Endothelial cell of umbilical vein (primary cell): ENCODE results near the gene NDUFA11. TPM values are rescaled to one million over a fixed set of nuclear protein-coding genes. Genes with fewer than 3 reads are reported as not detected.

Source experiments
- BruUV-seq: library from RNA; stranded (reverse); fragments of 400-500 nt; replicated peaks from 2 replicates; lab custom pipeline; 2021; lab: Mats Ljungman, UMichigan
- CTCF ChIA-PET: fragments of 300-600, 350-600 bp; sonication (Branson Sonifier 250); formaldehyde crosslinking; loops from one replicate; lab custom pipeline; 2021; ENCODE audit warnings: antibody characterized with exemption, inconsistent platforms; lab: Charles Lee
- POLR2A ChIA-PET: fragments of 300-600, 350-600 bp; sonication (Branson Sonifier 250); formaldehyde crosslinking; loops from one replicate; lab custom pipeline; 2021; ENCODE audit warnings: antibody characterized with exemption, inconsistent platforms; lab: Charles Lee
- DNase-seq: peaks from one replicate; pipeline ENCODE4 v3.0.0-alpha.2; 2011; ENCODE audit warnings: low read depth, low spot score
- FAIRE-seq: peaks from 2 replicates; lab custom pipeline; 2011; peaks lifted over from hg19 to GRCh38; lab: Jason Lieb, UNC
- H2AFZ ChIP-seq: 2 replicates; pipeline ENCODE4 v1.6.0; 2012; ENCODE audit warnings: low read depth, low read length, control low read depth, inconsistent platforms
- H3K27ac ChIP-seq: 2 replicates; pipeline ENCODE4 v1.5.1; 2011; ENCODE audit warnings: low read depth, mild to moderate bottlenecking, control low read depth, low read length, moderate library complexity; ENCODE audit not compliant: insufficient read depth
- H3K27me3 ChIP-seq, 2 experiments: 2 replicates each; pipeline versions ENCODE4 v1.6.0 to v1.6.1; 2011; ENCODE audit warnings: low read length in 2 of 2, mixed read lengths in 1 of 2; ENCODE audit not compliant: control insufficient read depth in 2 of 2, insufficient read depth in 2 of 2
- H3K36me3 ChIP-seq, 2 experiments: 2 replicates in 1 of 2; 3 replicates in 1 of 2; pipeline ENCODE4 v1.5.1; 2011; ENCODE audit warnings: low read length in 2 of 2, mild to moderate bottlenecking in 1 of 2, moderate library complexity in 1 of 2; ENCODE audit not compliant: control insufficient read depth in 2 of 2, insufficient read depth in 2 of 2; ENCODE audit errors: extremely low read depth in 1 of 2
- H3K4me1 ChIP-seq: 3 replicates; pipeline ENCODE4 v1.5.1; 2011; ENCODE audit warnings: mild to moderate bottlenecking, low read length; ENCODE audit not compliant: control insufficient read depth, insufficient read depth; ENCODE audit errors: extremely low read depth
- H3K4me2 ChIP-seq: 2 replicates; pipeline ENCODE4 v1.6.1; 2011; ENCODE audit warnings: low read length, control low read depth, mixed read lengths; ENCODE audit not compliant: insufficient read depth
- H3K4me3 ChIP-seq, 3 experiments: fragments of 200-600 bp in 1 of 3; sonication (generic), shearing (Covaris generic) in 1 of 3; replicated peaks in 1 of 3; 2 replicates each; pipeline ENCODE4 v1.5.1; 2011 to 2016; ENCODE audit warnings: control low read depth in 3 of 3, low read length in 3 of 3, mild to moderate bottlenecking in 2 of 3, inconsistent platforms in 1 of 3, low read depth in 1 of 3, moderate library complexity in 1 of 3; ENCODE audit not compliant: insufficient read depth in 1 of 3
- H3K79me2 ChIP-seq: 2 replicates; pipeline ENCODE4 v1.6.0; 2012; ENCODE audit warnings: low read length, inconsistent platforms; ENCODE audit not compliant: control insufficient read depth, insufficient read depth
- H3K9ac ChIP-seq: replicated peaks from 2 replicates; pipeline ENCODE3; 2011; ENCODE audit warnings: low read length, control low read depth; ENCODE audit not compliant: insufficient read depth; ENCODE audit errors: extremely low read depth
- H3K9me1 ChIP-seq: replicated peaks from 3 replicates; pipeline ENCODE4 v1.6.0; 2011; ENCODE audit warnings: mild to moderate bottlenecking, low read length; ENCODE audit not compliant: control insufficient read depth, insufficient read depth; ENCODE audit errors: extremely low read depth
- H3K9me3 ChIP-seq: replicated peaks from 2 replicates; pipeline ENCODE4 v1.5.1; 2012; ENCODE audit warnings: low read length, inconsistent platforms; ENCODE audit not compliant: control insufficient read depth, insufficient read depth
- H4K20me1 ChIP-seq: replicated peaks from 2 replicates; pipeline ENCODE3; 2011; ENCODE audit warnings: mild to moderate bottlenecking, low read length; ENCODE audit not compliant: control insufficient read depth, insufficient read depth; ENCODE audit errors: extremely low read depth
- CTCF ChIP-seq, 2 donors: IDR thresholded peaks; 1 replicate in 1 of 2; 2 replicates in 1 of 2; pipeline ENCODE4 v1.5.1; 2011; ENCODE audit warnings: low read length in 2 of 2, mild to moderate bottlenecking in 2 of 2, moderate library complexity in 2 of 2, control low read depth in 1 of 2, inconsistent platforms in 1 of 2, low read depth in 1 of 2; ENCODE audit not compliant: insufficient read depth in 1 of 2; ENCODE audit errors: extremely low read depth in 1 of 2
- EZH2 ChIP-seq: IDR thresholded peaks from 2 replicates; pipeline ENCODE4 v1.6.1; 2012; ENCODE audit warnings: borderline replicate concordance, low read depth, mild to moderate bottlenecking, moderate library complexity, low read length, inconsistent platforms; ENCODE audit not compliant: severe bottlenecking
- FOS ChIP-seq: IDR thresholded peaks from 2 replicates; pipeline ENCODE4 v1.6.1; 2011; ENCODE audit warnings: mild to moderate bottlenecking, low read length, moderate library complexity, borderline replicate concordance; ENCODE audit not compliant: insufficient read depth
- GATA2 ChIP-seq: IDR thresholded peaks from 2 replicates; pipeline ENCODE4 v1.7.0; 2011; ENCODE audit warnings: low read depth, mild to moderate bottlenecking, moderate library complexity, mixed read lengths, low read length; ENCODE audit not compliant: insufficient read length, insufficient read depth
- JUN ChIP-seq: IDR thresholded peaks from 2 replicates; pipeline ENCODE4 v1.6.1; 2011; ENCODE audit warnings: borderline replicate concordance, low read depth; ENCODE audit not compliant: insufficient read length, insufficient read depth
- MAX ChIP-seq: IDR thresholded peaks from 2 replicates; pipeline ENCODE4 v1.6.1; 2011; ENCODE audit not compliant: insufficient read depth, insufficient read length
- MYC ChIP-seq: IDR thresholded peaks from one replicate; pipeline ENCODE4 v1.6.1; 2011; ENCODE audit warnings: mild to moderate bottlenecking, low read depth, low read length
- POLR2A ChIP-seq: IDR thresholded peaks from 2 replicates; pipeline ENCODE4 v1.6.1; 2012; ENCODE audit warnings: low read depth, mild to moderate bottlenecking, control low read depth, low read length
- POLR2AphosphoS5 ChIP-seq: IDR thresholded peaks from 2 replicates; pipeline ENCODE4 v1.6.1; 2012; ENCODE audit warnings: low read depth, mild to moderate bottlenecking, control low read depth, low read length, moderate library complexity; ENCODE audit not compliant: insufficient read depth
- dilution Hi-C: fragments of 300-500 bp; cut with MboI; formaldehyde crosslinking; loops from one replicate; pipeline ENCODE4 v1.15.0; 2019; ENCODE audit warnings: low sequenced_read_pairs; ENCODE audit not compliant: extremely low pct_ligation_motif_present
- intact Hi-C: fragments of 100-400 bp; cut with micrococcal nuclease; formaldehyde crosslinking; loops from one replicate; pipeline ENCODE4 v1.10.0; 2022
- polyA plus RNA-seq, 4 experiments: library from polyadenylated mRNA; depleted of rRNA in 3 of 4; stranded (reverse) in 3 of 4; unstranded in 1 of 4; fragments of >200 nt; gene quantifications; 2 replicates each; pipeline versions ENCODE4 v1.2.1 to v1.2.3, GENCODE V29; 2011 to 2012; ENCODE audit warnings: missing spikeins in 1 of 4
- total RNA-seq: library from RNA; stranded (reverse); gene quantifications from 2 replicates; pipeline ENCODE4 v1.2.3, GENCODE V29; 2021

The NDUFA11 gene
- total and polyA plus RNA-seq, 2 donors (not counting 3 experiments of a cell fraction or from before 2014, with no cell fraction given): 281 to 876 TPM

GRCh38 chr19:5943045-5943444 lies 39.5 kb upstream of the NDUFA11 start:
- no peak overlapping the region for H3K4me3 ChIP-seq
- H3K27me3 ChIP-seq: no peaks in the 10 kb centered on the region
- intact Hi-C loops: no loop called here
- no peak for DNase-seq
- BruUV-seq: no TSS peak
- TF ChIP-seq FOS (no peak), MYC (no peak), EZH2 (no peak), GATA2 (no peak), JUN (no peak), CTCF (IDR thresholded peaks at IDR 0.05; ENCODE audit: extremely low read depth in 1 of 2, insufficient read depth in 1 of 2, low read depth in 1 of 2, low read length in 2 of 2) (no peak)
- dilution Hi-C loops: no loop called here
- no peaks in the 10 kb centered on the region for H3K9me3 ChIP-seq
- FAIRE-seq: no peak
- peaks cover 10% of the 10 kb centered on the region for H3K79me2 ChIP-seq
- ChIA-PET POLR2A (no interaction called here), CTCF (interaction anchor here (0.7 to 1.9 kb wide), 3 partner anchors 8 to 25 kb away, joined by 3 to 6 read pairs (median 5); no protein-coding TSS in a partner anchor)
- peaks cover 4 to 14% of the 10 kb centered on the region in 2 experiments for H3K36me3 ChIP-seq
- H3K4me2 ChIP-seq: no peak overlapping the region
- H4K20me1 ChIP-seq: no peaks in the 10 kb centered on the region
- H2AFZ ChIP-seq: no peak overlapping the region
- H3K9ac ChIP-seq: no peak overlapping the region
- no peaks in the 10 kb centered on the region for H3K9me1 ChIP-seq
- no peak overlapping the region for H3K27ac ChIP-seq
- no peaks in the 10 kb centered on the region for H3K4me1 ChIP-seq

GRCh38 chr19:5941673-5942072 lies 38.1 kb upstream of the NDUFA11 start:
- H3K36me3 ChIP-seq: peaks cover 4 to 17% of the 10 kb centered on the region in 2 experiments
- BruUV-seq: no TSS peak
- H3K4me2 ChIP-seq: no peak overlapping the region
- dilution Hi-C loops (no loop called here), intact Hi-C loops (no loop called here)
- no peaks in the 10 kb centered on the region for H3K9me3 ChIP-seq
- no peak for FAIRE-seq
- TF ChIP-seq MAX (no peak), FOS (no peak), POLR2A (no peak), GATA2 (no peak), POLR2AphosphoS5 (no peak), JUN (no peak), EZH2 (no peak), MYC (no peak), CTCF (IDR thresholded peaks at IDR 0.05; ENCODE audit: extremely low read depth in 1 of 2, insufficient read depth in 1 of 2, low read depth in 1 of 2, low read length in 2 of 2) (no peak)
- CTCF ChIA-PET: interaction anchor here (1.3 kb wide), 1 partner anchor 10 kb away, joined by 6 read pairs; no protein-coding TSS in a partner anchor
- H3K4me3 ChIP-seq: no peak overlapping the region
- no peak overlapping the region for H3K27ac ChIP-seq
- no peak overlapping the region for H3K9ac ChIP-seq
- no peak overlapping the region for H2AFZ ChIP-seq
- H3K79me2 ChIP-seq: peaks cover 8% of the 10 kb centered on the region
- DNase-seq: no peak
- no peaks in the 10 kb centered on the region for H3K9me1 ChIP-seq
- no peaks in the 10 kb centered on the region for H3K4me1 ChIP-seq
- POLR2A ChIA-PET: no interaction called here
- no peaks in the 10 kb centered on the region for H3K27me3 ChIP-seq
- H4K20me1 ChIP-seq: no peaks in the 10 kb centered on the region
